HEK293 (cell line): Measurements from ENCODE around the gene CDK4.

Source experiments
- EGR2 ChIP-seq: fragments of 450-650 bp; formaldehyde crosslinking; IDR thresholded peaks from 2 replicates; pipeline ENCODE4 v1.5.1; 2016; ENCODE audit warnings: low read depth, missing biosample characterization, missing genetic modification characterization
- REPIN1 ChIP-seq: fragments of 450-650 bp; formaldehyde crosslinking; IDR thresholded peaks from 2 replicates; pipeline ENCODE4 v1.5.1; 2017; ENCODE audit warnings: missing biosample characterization, missing genetic modification characterization, low read depth
- SP7 ChIP-seq: fragments of 450-650 bp; formaldehyde crosslinking; IDR thresholded peaks from 2 replicates; pipeline ENCODE4 v1.5.1; 2016; ENCODE audit warnings: missing biosample characterization, missing genetic modification characterization
- ZBTB17 ChIP-seq: fragments of 450-650 bp; formaldehyde crosslinking; IDR thresholded peaks from 2 replicates; pipeline ENCODE4 v1.5.1; 2016; ENCODE audit warnings: missing biosample characterization, missing genetic modification characterization
- ZBTB8A ChIP-seq: fragments of 450-650 bp; formaldehyde crosslinking; IDR thresholded peaks from 2 replicates; pipeline ENCODE4 v1.5.1; 2016; ENCODE audit warnings: missing biosample characterization, missing genetic modification characterization
- ZFHX2 ChIP-seq: fragments of 450-650 bp; formaldehyde crosslinking; conservative IDR thresholded peaks from 2 replicates; pipeline ENCODE4 v1.5.1; 2016; ENCODE audit warnings: missing biosample characterization, missing genetic modification characterization
- ZNF10 ChIP-seq: fragments of 450-650 bp; formaldehyde crosslinking; IDR thresholded peaks from 2 replicates; pipeline ENCODE4 v1.5.1; 2017; ENCODE audit warnings: missing biosample characterization, missing genetic modification characterization
- ZNF274 ChIP-seq, 2 experiments: fragments of 200-500 bp in 1 of 2; fragments of 450-650 bp in 1 of 2; sonication (Bioruptor generic) in 1 of 2; formaldehyde crosslinking in 1 of 2; IDR thresholded peaks; 2 replicates each; pipeline versions ENCODE4 v1.5.1 to v1.6.1; 2014 to 2016; ENCODE audit warnings: borderline replicate concordance in 1 of 2, inconsistent platforms in 1 of 2, low read length in 1 of 2, missing biosample characterization in 1 of 2, missing genetic modification characterization in 1 of 2
- ZNF341 ChIP-seq: fragments of 450-650 bp; formaldehyde crosslinking; IDR thresholded peaks from 2 replicates; pipeline ENCODE4; 2016; ENCODE audit warnings: low read depth, missing biosample characterization, missing genetic modification characterization
- ZNF555 ChIP-seq: fragments of 450-650 bp; formaldehyde crosslinking; conservative IDR thresholded peaks from 2 replicates; pipeline ENCODE4 v1.5.1; 2017; ENCODE audit warnings: missing biosample characterization, mild to moderate bottlenecking, missing genetic modification characterization, inconsistent platforms
- ZNF600 ChIP-seq: fragments of 450-650 bp; formaldehyde crosslinking; IDR thresholded peaks from 2 replicates; pipeline ENCODE4 v1.5.1; 2016; ENCODE audit warnings: missing biosample characterization, missing genetic modification characterization
- TF ChIP-seq, protein P1 (sequence below): fragments of 450-650 bp; formaldehyde crosslinking; IDR thresholded peaks from 2 replicates; pipeline ENCODE4 v1.5.1; 2016; ENCODE audit warnings: missing biosample characterization, missing genetic modification characterization
- TF ChIP-seq, protein P2 (sequence below): fragments of 450-650 bp; formaldehyde crosslinking; optimal IDR thresholded peaks from 2 replicates; pipeline ENCODE3; 2016; ENCODE audit warnings: missing biosample characterization, mild to moderate bottlenecking, missing genetic modification characterization
- TF ChIP-seq, protein P3 (sequence below): fragments of 450-650 bp; formaldehyde crosslinking; IDR thresholded peaks from 2 replicates; pipeline ENCODE4 v1.5.1; 2016; ENCODE audit warnings: missing biosample characterization, missing genetic modification characterization
- TF ChIP-seq, protein P4 (sequence below): fragments of 450-650 bp; formaldehyde crosslinking; conservative IDR thresholded peaks from 2 replicates; pipeline ENCODE4 v1.5.1; 2016; ENCODE audit warnings: low read depth, missing biosample characterization, missing genetic modification characterization
- TF ChIP-seq, protein P5 (sequence below): fragments of 450-650 bp; formaldehyde crosslinking; IDR thresholded peaks from 2 replicates; pipeline ENCODE4 v1.5.1; 2017; ENCODE audit warnings: missing biosample characterization, missing genetic modification characterization
- TF ChIP-seq, protein P6 (sequence below): fragments of 450-650 bp; IDR thresholded peaks from 2 replicates; pipeline ENCODE4 v1.5.1; 2018; ENCODE audit warnings: missing biosample characterization, missing genetic modification characterization
- TF ChIP-seq, protein P7 (sequence below): fragments of 450-650 bp; formaldehyde crosslinking; IDR thresholded peaks from 2 replicates; pipeline ENCODE4 v1.5.1; 2016; ENCODE audit warnings: missing biosample characterization, missing genetic modification characterization
- TF ChIP-seq, protein P8 (sequence below): fragments of 450-650 bp; formaldehyde crosslinking; IDR thresholded peaks from 2 replicates; pipeline ENCODE4 v1.5.1; 2016; ENCODE audit warnings: missing biosample characterization, missing genetic modification characterization, low read depth
- TF ChIP-seq, protein P9 (sequence below): fragments of 450-650 bp; formaldehyde crosslinking; IDR thresholded peaks from 2 replicates; pipeline ENCODE4 v1.5.1; 2017; ENCODE audit warnings: missing biosample characterization, missing genetic modification characterization

The CDK4 gene

DNA sequence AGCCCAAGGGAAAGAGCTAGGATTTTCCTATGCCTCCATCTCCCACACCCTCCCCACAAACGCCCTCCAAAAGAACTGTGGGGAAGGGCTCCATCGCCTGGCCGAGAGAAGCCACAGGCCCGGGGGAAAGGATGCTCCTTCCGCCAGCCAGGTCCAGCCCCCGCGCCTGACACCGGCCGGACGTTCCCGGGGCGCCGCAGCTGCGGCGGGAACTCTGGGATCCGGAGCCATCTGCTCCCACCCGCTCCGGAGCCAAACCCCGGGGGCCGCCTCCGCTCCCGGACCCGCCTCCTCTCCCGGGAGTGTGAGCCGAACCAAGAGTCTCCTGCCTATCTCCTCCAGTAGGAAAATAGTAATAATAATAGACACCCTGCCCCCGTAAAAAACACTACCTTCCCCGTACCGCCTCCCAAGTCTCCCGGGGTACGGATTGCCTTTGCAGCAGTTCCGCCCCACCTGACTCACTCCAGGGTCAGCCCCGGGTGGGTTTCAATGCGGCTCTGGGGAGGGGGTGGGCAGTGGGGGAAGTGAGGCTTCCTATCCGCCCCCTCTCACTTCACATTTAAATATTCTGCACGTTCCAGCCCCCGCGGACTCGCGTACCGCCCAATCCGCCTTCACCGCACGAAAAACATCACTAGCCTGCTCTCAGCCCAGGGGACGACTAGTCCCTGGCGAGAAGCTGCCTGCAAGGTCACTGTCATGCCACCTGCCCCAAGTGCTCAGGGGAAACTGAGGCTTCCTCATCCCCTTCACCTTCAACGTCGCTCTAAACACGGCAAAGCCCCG is 16.0 kb downstream of the CDK4 start (continued):
- TF ChIP-seq ZNF274 (IDR thresholded peaks at IDR 0.05; ENCODE audit: low read length) (no peak), ZNF274 (tag by site-specific recombination; IDR thresholded peaks at IDR 0.05; ENCODE audit: borderline replicate concordance) (no peak), ZNF600 (tag by site-specific recombination) (peak; percentile 92), ZBTB17 (tag by site-specific recombination) (peak; percentile 63; the same call in 1 of the 2 replicates), SP7 (tag by site-specific recombination) (peak; percentile 80), REPIN1 (tag by site-specific recombination) (peak; percentile 56; the same call in 1 of the 2 replicates), EGR2 (tag by site-specific recombination) (peak; percentile 69), ZNF10 (tag by site-specific recombination) (peak; percentile 42), ZNF555 (tag by site-specific recombination) (no peak), ZFHX2 (tag by site-specific recombination) (peak; percentile 86), ZNF341 (peak; percentile 44), ZBTB8A (peak; percentile 63)
- TF ChIP-seq, protein P1, sequence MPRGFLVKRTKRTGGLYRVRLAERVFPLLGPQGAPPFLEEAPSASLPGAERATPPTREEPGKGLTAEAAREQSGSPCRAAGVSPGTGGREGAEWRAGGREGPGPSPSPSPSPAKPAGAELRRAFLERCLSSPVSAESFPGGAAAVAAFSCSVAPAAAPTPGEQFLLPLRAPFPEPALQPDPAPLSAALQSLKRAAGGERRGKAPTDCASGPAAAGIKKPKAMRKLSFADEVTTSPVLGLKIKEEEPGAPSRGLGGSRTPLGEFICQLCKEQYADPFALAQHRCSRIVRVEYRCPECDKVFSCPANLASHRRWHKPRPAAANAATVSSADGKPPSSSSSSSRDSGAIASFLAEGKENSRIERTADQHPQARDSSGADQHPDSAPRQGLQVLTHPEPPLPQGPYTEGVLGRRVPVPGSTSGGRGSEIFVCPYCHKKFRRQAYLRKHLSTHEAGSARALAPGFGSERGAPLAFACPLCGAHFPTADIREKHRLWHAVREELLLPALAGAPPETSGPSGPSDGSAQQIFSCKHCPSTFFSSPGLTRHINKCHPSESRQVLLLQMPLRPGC (tag by site-specific recombination): no peak
- TF ChIP-seq, protein P2, sequence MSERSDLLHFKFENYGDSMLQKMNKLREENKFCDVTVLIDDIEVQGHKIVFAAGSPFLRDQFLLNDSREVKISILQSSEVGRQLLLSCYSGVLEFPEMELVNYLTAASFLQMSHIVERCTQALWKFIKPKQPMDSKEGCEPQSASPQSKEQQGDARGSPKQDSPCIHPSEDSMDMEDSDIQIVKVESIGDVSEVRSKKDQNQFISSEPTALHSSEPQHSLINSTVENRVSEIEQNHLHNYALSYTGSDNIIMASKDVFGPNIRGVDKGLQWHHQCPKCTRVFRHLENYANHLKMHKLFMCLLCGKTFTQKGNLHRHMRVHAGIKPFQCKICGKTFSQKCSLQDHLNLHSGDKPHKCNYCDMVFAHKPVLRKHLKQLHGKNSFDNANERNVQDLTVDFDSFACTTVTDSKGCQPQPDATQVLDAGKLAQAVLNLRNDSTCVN (tag by site-specific recombination): peak; percentile 62
- TF ChIP-seq, protein P3, sequence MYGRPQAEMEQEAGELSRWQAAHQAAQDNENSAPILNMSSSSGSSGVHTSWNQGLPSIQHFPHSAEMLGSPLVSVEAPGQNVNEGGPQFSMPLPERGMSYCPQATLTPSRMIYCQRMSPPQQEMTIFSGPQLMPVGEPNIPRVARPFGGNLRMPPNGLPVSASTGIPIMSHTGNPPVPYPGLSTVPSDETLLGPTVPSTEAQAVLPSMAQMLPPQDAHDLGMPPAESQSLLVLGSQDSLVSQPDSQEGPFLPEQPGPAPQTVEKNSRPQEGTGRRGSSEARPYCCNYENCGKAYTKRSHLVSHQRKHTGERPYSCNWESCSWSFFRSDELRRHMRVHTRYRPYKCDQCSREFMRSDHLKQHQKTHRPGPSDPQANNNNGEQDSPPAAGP (tag by site-specific recombination): 0 out of 2 replicates have a peak, but pooled peaks have one; percentile 36
- TF ChIP-seq, protein P4, sequence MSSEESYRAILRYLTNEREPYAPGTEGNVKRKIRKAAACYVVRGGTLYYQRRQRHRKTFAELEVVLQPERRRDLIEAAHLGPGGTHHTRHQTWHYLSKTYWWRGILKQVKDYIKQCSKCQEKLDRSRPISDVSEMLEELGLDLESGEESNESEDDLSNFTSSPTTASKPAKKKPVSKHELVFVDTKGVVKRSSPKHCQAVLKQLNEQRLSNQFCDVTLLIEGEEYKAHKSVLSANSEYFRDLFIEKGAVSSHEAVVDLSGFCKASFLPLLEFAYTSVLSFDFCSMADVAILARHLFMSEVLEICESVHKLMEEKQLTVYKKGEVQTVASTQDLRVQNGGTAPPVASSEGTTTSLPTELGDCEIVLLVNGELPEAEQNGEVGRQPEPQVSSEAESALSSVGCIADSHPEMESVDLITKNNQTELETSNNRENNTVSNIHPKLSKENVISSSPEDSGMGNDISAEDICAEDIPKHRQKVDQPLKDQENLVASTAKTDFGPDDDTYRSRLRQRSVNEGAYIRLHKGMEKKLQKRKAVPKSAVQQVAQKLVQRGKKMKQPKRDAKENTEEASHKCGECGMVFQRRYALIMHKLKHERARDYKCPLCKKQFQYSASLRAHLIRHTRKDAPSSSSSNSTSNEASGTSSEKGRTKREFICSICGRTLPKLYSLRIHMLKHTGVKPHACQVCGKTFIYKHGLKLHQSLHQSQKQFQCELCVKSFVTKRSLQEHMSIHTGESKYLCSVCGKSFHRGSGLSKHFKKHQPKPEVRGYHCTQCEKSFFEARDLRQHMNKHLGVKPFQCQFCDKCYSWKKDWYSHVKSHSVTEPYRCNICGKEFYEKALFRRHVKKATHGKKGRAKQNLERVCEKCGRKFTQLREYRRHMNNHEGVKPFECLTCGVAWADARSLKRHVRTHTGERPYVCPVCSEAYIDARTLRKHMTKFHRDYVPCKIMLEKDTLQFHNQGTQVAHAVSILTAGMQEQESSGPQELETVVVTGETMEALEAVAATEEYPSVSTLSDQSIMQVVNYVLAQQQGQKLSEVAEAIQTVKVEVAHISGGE (tag by site-specific recombination): peak; percentile 47
- TF ChIP-seq, protein P5, sequence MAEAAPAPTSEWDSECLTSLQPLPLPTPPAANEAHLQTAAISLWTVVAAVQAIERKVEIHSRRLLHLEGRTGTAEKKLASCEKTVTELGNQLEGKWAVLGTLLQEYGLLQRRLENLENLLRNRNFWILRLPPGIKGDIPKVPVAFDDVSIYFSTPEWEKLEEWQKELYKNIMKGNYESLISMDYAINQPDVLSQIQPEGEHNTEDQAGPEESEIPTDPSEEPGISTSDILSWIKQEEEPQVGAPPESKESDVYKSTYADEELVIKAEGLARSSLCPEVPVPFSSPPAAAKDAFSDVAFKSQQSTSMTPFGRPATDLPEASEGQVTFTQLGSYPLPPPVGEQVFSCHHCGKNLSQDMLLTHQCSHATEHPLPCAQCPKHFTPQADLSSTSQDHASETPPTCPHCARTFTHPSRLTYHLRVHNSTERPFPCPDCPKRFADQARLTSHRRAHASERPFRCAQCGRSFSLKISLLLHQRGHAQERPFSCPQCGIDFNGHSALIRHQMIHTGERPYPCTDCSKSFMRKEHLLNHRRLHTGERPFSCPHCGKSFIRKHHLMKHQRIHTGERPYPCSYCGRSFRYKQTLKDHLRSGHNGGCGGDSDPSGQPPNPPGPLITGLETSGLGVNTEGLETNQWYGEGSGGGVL (tag by site-specific recombination): peak; percentile 92
- TF ChIP-seq, protein P6, sequence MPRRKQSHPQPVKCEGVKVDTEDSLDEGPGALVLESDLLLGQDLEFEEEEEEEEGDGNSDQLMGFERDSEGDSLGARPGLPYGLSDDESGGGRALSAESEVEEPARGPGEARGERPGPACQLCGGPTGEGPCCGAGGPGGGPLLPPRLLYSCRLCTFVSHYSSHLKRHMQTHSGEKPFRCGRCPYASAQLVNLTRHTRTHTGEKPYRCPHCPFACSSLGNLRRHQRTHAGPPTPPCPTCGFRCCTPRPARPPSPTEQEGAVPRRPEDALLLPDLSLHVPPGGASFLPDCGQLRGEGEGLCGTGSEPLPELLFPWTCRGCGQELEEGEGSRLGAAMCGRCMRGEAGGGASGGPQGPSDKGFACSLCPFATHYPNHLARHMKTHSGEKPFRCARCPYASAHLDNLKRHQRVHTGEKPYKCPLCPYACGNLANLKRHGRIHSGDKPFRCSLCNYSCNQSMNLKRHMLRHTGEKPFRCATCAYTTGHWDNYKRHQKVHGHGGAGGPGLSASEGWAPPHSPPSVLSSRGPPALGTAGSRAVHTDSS (tag by site-specific recombination): no peak
- TF ChIP-seq, protein P7, sequence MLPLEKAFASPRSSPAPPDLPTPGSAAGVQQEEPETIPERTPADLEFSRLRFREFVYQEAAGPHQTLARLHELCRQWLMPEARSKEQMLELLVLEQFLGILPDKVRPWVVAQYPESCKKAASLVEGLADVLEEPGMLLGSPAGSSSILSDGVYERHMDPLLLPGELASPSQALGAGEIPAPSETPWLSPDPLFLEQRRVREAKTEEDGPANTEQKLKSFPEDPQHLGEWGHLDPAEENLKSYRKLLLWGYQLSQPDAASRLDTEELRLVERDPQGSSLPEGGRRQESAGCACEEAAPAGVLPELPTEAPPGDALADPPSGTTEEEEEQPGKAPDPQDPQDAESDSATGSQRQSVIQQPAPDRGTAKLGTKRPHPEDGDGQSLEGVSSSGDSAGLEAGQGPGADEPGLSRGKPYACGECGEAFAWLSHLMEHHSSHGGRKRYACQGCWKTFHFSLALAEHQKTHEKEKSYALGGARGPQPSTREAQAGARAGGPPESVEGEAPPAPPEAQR: no peak
- TF ChIP-seq, protein P8, sequence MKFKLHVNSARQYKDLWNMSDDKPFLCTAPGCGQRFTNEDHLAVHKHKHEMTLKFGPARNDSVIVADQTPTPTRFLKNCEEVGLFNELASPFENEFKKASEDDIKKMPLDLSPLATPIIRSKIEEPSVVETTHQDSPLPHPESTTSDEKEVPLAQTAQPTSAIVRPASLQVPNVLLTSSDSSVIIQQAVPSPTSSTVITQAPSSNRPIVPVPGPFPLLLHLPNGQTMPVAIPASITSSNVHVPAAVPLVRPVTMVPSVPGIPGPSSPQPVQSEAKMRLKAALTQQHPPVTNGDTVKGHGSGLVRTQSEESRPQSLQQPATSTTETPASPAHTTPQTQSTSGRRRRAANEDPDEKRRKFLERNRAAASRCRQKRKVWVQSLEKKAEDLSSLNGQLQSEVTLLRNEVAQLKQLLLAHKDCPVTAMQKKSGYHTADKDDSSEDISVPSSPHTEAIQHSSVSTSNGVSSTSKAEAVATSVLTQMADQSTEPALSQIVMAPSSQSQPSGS (tag by site-specific recombination): no peak
- TF ChIP-seq, protein P9, sequence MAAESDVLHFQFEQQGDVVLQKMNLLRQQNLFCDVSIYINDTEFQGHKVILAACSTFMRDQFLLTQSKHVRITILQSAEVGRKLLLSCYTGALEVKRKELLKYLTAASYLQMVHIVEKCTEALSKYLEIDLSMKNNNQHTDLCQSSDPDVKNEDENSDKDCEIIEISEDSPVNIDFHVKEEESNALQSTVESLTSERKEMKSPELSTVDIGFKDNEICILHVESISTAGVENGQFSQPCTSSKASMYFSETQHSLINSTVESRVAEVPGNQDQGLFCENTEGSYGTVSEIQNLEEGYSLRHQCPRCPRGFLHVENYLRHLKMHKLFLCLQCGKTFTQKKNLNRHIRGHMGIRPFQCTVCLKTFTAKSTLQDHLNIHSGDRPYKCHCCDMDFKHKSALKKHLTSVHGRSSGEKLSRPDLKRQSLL (tag by site-specific recombination): peak; percentile 99
